GM18868 (cell line): Measurements from ENCODE around the gene OGDHL.
"Not testable (repeated sequence)": the region's sequence is repeated elsewhere in the genome, so short reads cannot be mapped to it uniquely, and the experiment has no call there.

Source experiments
- ATAC-seq: cut with Tn5 transposase; IDR thresholded peaks from one replicate; pipeline ENCODE4 v1.9.1; 2021; ENCODE audit warnings: mild to moderate bottlenecking, moderate library complexity; ENCODE audit not compliant: unreplicated experiment

Gene OGDHL

GRCh38 chr10:49756641-49757040 lies 5.5 kb downstream of the OGDHL start:
- no peak for ATAC-seq

DNA sequence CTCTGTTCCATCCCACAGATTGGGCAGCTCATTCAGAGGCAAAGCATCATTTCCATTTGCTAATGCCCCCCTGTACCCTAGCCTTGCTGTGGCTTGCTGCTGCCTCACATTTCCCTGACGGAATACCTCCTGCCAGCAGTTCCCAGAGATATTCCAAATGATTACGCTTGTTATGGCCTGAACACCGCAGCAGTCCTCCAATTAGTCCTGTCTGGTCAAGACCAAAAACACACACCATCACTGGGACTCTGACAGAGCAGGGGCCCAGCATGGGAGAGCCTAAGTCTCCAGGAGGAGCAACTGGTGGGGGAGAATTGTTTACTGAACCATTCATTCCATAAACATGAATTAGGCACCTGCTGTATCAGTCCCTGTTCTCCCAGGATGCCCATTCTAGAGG lies 6.1 kb downstream of the OGDHL start:
- no peak for ATAC-seq

DNA sequence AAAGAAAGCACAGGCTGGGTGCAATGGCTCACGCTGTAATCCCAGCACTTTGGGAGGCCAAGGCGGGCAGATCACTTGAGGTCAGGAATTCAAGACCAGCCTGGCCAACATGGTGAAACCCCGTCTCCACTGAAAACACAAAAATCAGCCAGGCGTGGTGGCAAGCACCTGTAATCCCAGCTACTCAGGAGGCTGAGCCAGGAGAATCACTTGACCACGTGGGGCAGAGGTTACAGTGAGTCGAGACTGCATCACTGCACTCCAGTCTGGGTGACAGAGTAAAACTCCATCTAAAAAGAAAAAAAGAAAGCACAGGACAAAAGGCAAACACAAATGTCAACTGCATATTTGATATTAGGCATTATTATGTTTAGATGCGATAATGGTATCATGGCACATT lies 7.2 kb downstream of the OGDHL start:
- ATAC-seq, result not testable (repeated sequence)

GRCh38 chr10:49752584-49752983 lies 9.5 kb downstream of the OGDHL start:
- no peak for ATAC-seq

GRCh38 chr10:49751636-49752510 lies 10.2 kb downstream of the OGDHL start:
- ATAC-seq, result no peak

- ATAC-seq, result no peak
These were observed 10.9 kb downstream of the OGDHL start for GRCh38 chr10:49751216-49751615.

DNA sequence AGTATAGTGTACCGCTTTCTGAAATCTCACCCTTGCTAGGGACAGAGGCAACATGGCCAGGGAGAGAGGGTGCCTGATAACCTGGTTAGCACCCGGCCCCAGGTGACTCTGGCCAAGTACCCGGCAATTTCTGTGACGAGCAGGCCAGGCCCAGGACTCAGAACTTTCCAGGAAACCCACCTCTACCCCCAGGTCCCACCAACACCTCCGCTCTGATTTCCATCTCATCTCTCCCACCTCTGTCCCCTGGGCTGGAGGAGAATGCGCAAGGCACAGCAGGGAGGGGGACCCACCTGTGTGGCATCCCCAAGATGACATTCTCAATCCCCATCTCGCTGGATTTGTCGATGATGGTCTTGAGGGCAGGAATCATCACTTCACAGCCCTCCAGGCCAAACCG lies 11.6 kb downstream of the OGDHL start:
- no peak for ATAC-seq

DNA sequence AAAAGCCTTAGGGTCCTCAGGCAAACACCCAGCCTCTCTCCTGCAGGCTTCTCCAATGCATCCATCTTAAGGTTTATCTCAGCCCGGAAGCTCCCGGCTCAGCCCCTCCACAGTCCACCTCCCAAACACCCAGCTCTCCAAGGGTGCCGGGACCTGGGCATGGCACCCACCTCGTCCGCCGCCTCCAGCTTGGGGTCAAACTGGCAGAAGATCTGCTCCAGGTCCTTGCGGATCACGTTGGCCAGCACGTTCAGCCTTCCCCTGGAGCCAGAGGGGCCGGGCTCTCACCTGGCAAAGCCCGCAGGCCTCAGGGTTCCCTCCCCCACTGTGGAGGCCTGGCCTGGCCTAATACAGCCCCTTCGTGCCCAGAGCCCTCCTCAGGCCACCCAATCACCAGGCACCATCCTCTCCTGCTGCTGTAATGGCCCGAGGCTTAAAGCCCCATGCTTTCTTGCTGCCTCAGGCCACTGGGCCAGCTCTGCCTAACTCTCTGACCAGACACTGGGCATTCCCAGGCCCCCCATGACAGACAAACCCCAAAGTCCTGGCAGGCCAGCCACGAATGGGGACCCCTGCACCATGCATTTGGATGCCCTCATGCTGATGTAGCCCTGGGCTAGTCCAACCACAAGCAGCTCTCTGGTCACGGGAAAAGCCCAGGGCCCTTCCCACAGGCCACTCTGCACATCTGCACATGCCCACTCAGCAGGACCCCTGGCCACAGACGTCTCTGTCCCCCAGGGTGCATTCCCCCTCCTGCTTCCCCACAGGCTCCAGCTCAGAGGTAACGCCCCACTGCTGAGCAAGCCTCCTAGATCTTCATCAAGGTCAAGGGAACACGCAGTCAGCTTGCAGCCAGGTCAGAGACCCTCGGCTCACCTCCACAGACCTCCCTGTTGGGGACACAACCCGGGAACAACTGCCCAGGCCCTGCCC lies 12.3 kb downstream of the OGDHL start:
- no peak for ATAC-seq

GRCh38 chr10:49749144-49749543 lies 13.0 kb downstream of the OGDHL start:
- no peak for ATAC-seq

GRCh38 chr10:49748006-49748405 lies 14.1 kb downstream of the OGDHL start:
- no peak for ATAC-seq

- ATAC-seq, result no peak
These were observed 14.8 kb downstream of the OGDHL start for GRCh38 chr10:49747303-49747646.

DNA sequence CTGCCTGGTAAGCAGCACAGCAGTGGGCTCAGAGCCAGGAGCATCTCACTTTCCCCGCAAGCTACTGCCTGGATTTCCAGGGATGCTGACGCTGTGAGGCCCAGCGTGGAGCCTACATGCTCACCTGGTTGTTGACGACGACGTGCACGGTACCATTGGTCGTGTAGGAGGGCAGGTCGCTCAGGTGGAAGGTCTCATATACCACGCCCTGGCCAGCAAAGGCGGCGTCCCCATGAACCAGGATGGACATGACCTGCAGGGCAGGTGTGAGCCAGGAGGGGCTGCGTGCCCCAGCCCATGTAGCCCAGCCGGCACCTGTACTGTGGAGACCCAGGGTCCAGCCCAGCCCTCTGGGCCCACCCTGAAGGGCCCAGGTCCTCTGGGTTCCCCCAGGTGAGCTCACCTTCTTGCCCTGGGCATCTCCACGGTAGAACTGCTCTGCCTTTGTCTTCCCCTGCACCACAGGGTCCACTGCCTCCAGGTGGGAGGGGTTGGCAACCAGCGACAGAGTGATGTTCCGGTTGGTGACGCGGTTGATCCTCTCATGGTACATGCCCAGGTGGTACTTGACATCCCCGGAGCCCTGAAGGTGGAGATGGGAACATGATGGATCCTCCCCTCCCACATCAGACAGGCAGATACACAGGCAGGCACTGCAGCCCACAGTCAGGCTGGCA lies 15.4 kb downstream of the OGDHL start:
- ATAC-seq, result no peak

DNA sequence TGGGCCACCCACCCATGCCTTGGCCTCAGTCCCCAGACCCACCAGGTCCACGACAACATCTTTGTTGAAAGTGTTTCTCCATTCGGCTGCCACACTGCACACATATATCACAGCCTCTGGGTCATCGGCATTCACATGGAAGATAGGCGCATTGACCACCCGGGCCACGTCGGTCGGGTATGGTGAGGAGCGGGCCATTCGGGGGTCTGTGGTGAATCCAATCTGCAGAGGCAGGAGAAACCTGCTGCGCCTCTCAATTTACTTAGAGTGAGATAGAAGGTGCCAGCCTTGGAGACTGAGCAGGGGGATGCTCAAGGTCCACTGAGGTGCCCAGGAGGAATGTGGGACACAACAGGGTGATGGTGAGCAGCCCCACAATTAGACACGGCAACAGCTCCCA lies 16.4 kb downstream of the OGDHL start:
- no peak for ATAC-seq

DNA sequence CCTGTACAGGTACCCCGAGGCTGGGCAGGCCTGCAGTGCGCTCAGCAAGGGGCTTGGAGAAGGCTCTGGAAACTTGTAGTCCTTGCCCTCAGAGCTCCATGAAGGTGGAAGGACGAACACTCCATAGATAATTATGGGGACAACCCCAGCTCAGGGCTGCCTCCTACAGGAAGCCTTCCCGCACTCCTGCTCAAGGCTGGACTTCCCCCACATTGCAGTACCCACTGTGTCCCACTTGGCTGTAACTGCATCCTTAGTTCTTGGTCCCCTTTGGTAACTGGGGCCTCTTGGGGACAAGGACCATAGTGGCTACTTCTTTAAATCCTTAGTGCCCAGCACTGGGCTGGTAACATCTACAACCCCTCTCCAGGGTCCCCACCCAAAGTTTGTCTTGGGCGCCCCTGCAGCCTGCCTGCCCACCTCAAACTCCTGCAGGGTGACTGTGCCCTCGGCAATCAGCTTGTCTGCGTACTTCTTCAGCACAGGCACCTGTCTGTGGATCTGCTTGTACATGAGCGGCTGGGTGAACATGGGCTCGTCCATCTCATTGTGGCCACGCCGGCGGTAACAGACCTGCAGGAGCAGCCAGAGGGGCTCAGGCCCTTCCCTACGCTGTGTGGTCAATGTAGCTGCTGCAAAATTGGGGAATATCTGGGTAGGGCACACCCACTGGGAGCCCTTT lies 17.1 kb downstream of the OGDHL start:
- ATAC-seq, result no peak

GRCh38 chr10:49744091-49744685 lies 17.9 kb downstream of the OGDHL start:
- no peak for ATAC-seq

GRCh38 chr10:49743464-49744075 lies 18.6 kb downstream of the OGDHL start:
- ATAC-seq, result no peak

DNA sequence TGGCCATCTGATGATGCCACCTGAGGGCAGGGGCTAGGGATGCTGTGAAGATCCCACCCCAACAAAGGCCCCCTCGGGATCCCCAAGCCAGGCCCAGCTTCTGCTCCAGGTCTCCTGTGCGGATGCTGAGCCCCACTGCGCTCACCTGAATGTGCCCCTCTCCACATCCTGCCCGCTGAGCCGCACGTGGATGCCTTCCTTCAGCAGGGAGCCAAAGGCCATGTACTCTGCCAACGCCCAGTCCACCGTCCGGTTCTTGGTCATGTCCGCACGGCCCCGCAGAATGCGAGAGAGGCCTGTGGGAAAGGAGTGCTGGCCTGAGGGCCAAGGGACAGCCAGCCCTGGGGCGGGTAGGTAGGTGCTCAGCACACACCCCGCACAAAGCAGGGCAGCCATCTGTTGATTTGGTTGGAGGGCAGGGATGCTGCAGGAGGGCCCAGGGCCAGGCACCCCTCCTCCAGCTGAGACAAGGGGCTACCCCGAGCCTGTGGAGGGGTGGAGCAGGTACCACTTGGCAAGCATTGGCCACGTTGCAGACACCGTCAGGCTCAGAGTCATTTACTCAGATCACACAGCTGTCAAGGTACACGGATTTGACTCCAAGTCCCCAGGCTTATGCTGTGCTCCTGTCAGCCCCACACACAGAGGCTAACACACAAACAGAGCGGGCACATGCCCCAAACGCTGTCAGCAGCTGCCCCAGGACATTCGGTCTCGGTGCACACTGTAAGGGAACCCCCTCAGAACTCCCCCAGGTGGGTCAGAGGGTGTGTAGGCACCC lies 19.2 kb downstream of the OGDHL start:
- ATAC-seq, result no peak

GRCh38 chr10:49741108-49741995 lies 20.8 kb downstream of the OGDHL start:
- ATAC-seq, result no peak
